ENCODE measurements around the gene NMNAT3. TPM values are rescaled to one million over a fixed set of nuclear protein-coding genes. Genes with fewer than 3 reads are reported as not detected.

Gene NMNAT3
- total and polyA plus RNA-seq, 4 donors: 2.4 to 10.2 (median 3.4) TPM

DNA sequence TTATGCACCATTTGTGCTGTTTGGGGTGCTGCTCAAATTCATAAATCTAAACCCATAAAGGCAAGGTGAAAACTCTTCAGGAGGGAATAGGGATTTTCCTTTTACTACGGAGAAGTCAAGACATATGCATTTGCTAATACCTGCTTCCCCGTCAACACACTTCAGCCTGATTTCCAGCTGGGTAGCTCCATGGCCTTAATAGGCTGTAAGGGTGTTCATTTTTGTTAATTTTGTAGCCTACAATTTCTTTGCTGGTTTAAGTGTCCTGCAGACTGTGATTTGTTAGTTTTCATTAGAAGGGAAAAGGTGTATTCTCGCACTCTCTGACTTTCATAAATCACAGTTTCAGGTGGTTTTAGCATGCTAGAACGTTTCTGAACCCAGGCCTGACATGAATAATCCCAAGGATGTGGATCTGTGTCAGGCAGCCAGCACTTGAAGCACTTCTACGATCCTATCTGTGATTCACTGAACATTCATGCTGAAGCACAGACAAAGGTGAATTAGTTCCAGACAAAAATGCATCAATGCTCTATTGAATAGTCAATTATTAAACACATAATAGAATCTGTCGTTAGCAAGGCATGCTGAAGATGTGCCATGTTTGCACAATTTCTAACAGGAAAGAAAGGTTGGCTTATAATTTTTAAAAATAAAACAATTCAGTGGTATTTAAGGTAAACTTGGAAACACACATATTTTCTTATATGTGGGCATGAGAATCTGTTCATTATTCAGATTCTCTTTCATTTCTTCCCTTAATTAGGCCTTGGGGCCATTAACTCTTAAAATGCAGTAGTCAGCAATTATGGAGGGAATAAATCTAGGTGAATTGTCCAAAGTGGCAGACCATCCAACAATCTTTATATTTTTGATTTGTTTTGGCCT, 17.9 kb upstream of the NMNAT3 start:
- ATAC-seq (ENCODE audit: insufficient read depth, low FRiP score): no peak
- no peak for TF ChIP-seq CTCF (IDR thresholded peaks at IDR 0.05; ENCODE audit: control extremely low read depth, extremely low read depth)
- H3K27me3 ChIP-seq (ENCODE audit: control insufficient read depth in 3 of 3, insufficient read depth in 3 of 3, low read length in 2 of 3): no peaks in the 10 kb centered on the region
- H3K36me3 ChIP-seq (ENCODE audit: control insufficient read depth in 4 of 4, insufficient read depth in 4 of 4, low read length in 4 of 4): no peaks in the 10 kb centered on the region
- no peaks in the 10 kb centered on the region for H3K4me1 ChIP-seq (ENCODE audit: control insufficient read depth in 5 of 5, insufficient read depth in 5 of 5, low read length in 5 of 5)
- DNase-seq: no peak
- no peak overlapping the region for H3K27ac ChIP-seq (ENCODE audit: low read depth in 1 of 2, low read length in 1 of 2)
- no peaks in the 10 kb centered on the region for H3K9me3 ChIP-seq (ENCODE audit: control insufficient read depth in 4 of 4, insufficient read depth in 3 of 4, low read length in 3 of 4)
- WGBS, 2 donors: 54 to 66% methylated on average over 6 of the region's 6 CpGs
- H3K4me3 ChIP-seq: no peak overlapping the region
- no peak overlapping the region for H3K9ac ChIP-seq (ENCODE audit: insufficient read depth in 1 of 2, low read length in 2 of 2)

- ATAC-seq (ENCODE audit: insufficient read depth, low FRiP score): no peak
- no peak overlapping the region for H3K27ac ChIP-seq (ENCODE audit: low read depth in 1 of 2, low read length in 1 of 2)
- no peak for DNase-seq
- H3K9ac ChIP-seq (ENCODE audit: insufficient read depth in 1 of 2, low read length in 2 of 2): no peak overlapping the region
- H3K27me3 ChIP-seq (ENCODE audit: control insufficient read depth in 3 of 3, insufficient read depth in 3 of 3, low read length in 2 of 3): no peaks in the 10 kb centered on the region
- 85 to 89% methylated on average over 3 of the region's 3 CpGs for WGBS, 2 donors
- H3K4me1 ChIP-seq (ENCODE audit: control insufficient read depth in 5 of 5, insufficient read depth in 5 of 5, low read length in 5 of 5): no peaks in the 10 kb centered on the region
- H3K9me3 ChIP-seq (ENCODE audit: control insufficient read depth in 4 of 4, insufficient read depth in 3 of 4, low read length in 3 of 4): no peaks in the 10 kb centered on the region
- TF ChIP-seq CTCF (IDR thresholded peaks at IDR 0.05; ENCODE audit: control extremely low read depth, extremely low read depth): no peak
- H3K36me3 ChIP-seq (ENCODE audit: control insufficient read depth in 4 of 4, insufficient read depth in 4 of 4, low read length in 4 of 4): no peaks in the 10 kb centered on the region
- no peak overlapping the region for H3K4me3 ChIP-seq
Observed at GRCh38 chr3:139695007-139695406, 17.2 kb upstream of the NMNAT3 start.

DNA sequence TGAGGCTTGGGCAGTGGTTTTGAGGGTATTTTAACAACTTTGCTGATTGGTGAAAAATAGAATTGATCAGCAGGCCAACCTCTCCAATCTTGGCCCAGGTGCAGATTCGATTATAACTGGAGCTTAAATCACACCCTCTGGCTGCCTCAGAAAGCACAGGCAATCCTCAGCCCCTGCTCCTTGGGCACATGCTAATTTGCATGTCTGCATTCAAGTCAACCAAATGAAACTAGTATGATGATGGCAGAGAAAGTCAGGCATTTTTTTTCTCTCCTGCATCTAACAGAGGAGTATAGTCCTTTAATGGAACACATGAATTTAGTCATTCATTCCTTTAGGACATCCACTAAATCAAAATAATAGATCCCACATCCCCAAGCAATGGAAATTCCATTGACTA, 16.8 kb upstream of the NMNAT3 start:
- H3K27ac ChIP-seq (ENCODE audit: low read depth in 1 of 2, low read length in 1 of 2): no peak overlapping the region
- no peaks in the 10 kb centered on the region for H3K4me1 ChIP-seq (ENCODE audit: control insufficient read depth in 5 of 5, insufficient read depth in 5 of 5, low read length in 5 of 5)
- no peaks in the 10 kb centered on the region for H3K27me3 ChIP-seq (ENCODE audit: control insufficient read depth in 3 of 3, insufficient read depth in 3 of 3, low read length in 2 of 3)
- no peak for DNase-seq
- H3K4me3 ChIP-seq: no peak overlapping the region
- WGBS, 2 donors: 75 to 81% methylated on average over 1 of the region's 1 CpG
- no peak for TF ChIP-seq CTCF (IDR thresholded peaks at IDR 0.05; ENCODE audit: control extremely low read depth, extremely low read depth)
- no peak for ATAC-seq (ENCODE audit: insufficient read depth, low FRiP score)
- no peaks in the 10 kb centered on the region for H3K36me3 ChIP-seq (ENCODE audit: control insufficient read depth in 4 of 4, insufficient read depth in 4 of 4, low read length in 4 of 4)
- H3K9me3 ChIP-seq (ENCODE audit: control insufficient read depth in 4 of 4, insufficient read depth in 3 of 4, low read length in 3 of 4): no peaks in the 10 kb centered on the region
- H3K9ac ChIP-seq (ENCODE audit: insufficient read depth in 1 of 2, low read length in 2 of 2): no peak overlapping the region
